ENCODE data around the gene OR52B4. TPM values are rescaled to one million over a fixed set of nuclear protein-coding genes. Genes with fewer than 3 reads are reported as not detected.

Gene OR52B4
- total and polyA plus RNA-seq, 10 of the 15 experiments (the other 5 are each of a cell fraction or from before 2014, with no cell fraction given): not detected

GRCh38 chr11:4385978-4386740, 18.0 kb upstream of the OR52B4 start:
- Histone ChIP-seq H3K9me3 (replicated peaks; ENCODE audit: control insufficient read depth, insufficient read depth, low read length) (no peaks in the 10 kb centered on the region), H3K4me1 (ENCODE audit: control insufficient read depth, insufficient read depth, low read length) (no peaks in the 10 kb centered on the region), H3K27ac (ENCODE audit: control insufficient read depth, insufficient read depth) (no peak overlapping the region), H3K9ac (ENCODE audit: control insufficient read depth, insufficient read depth, low read length) (no peak overlapping the region), H3K4me2 (ENCODE audit: control insufficient read depth, insufficient read depth) (no peak overlapping the region), H3K36me3 (ENCODE audit: control insufficient read depth in 2 of 2, insufficient read depth in 2 of 2, low read length in 1 of 2) (peaks cover 6 to 36% of the 10 kb centered on the region in 2 experiments), H3K4me3 (no peak overlapping the region), H4K20me1 (ENCODE audit: control insufficient read depth, insufficient read depth) (no peaks in the 10 kb centered on the region), H3K79me2 (ENCODE audit: control insufficient read depth, insufficient read depth, low read length) (peaks cover 2% of the 10 kb centered on the region; the same call in 1 of the 2 replicates), H2AFZ (ENCODE audit: control insufficient read depth, low read depth, low read length) (no peak overlapping the region), H3K27me3 (replicated peaks in 1 of 2; ENCODE audit: control insufficient read depth in 2 of 2, insufficient read depth in 2 of 2, low read length in 1 of 2) (no peaks in the 10 kb centered on the region)
- in situ Hi-C loops (cut with MboI) (loop anchor here (25.0 kb wide), 1 partner anchor 549 kb away; the partner anchor contains the start of gene RHOG), intact Hi-C loops (cut with micrococcal nuclease; ENCODE audit: unreplicated experiment) (no loop called here)
- ChIA-PET RAD21 (ENCODE audit: unreplicated experiment) (no interaction called here), CTCF (no interaction called here), SMC1A (ENCODE audit: uncharacterized antibody, unreplicated experiment) (no interaction called here), POLR2A (interaction anchor here (0.5 kb wide), 1 partner anchor 520 kb away, joined by 4 read pairs; no protein-coding TSS in a partner anchor)
- DNase-seq (ENCODE audit: low read depth, low spot score) (no peak), FAIRE-seq (no peak), ATAC-seq (no peak)
- BruUV-seq (replicated peaks): no TSS peak
- 97% methylated on average over 3 of the region's 3 CpGs for WGBS (ENCODE audit: insufficient coverage, insufficient replicate concordance, low lambda C conversion rate, missing lambda C conversion rate)
- TF ChIP-seq, protein P1, sequence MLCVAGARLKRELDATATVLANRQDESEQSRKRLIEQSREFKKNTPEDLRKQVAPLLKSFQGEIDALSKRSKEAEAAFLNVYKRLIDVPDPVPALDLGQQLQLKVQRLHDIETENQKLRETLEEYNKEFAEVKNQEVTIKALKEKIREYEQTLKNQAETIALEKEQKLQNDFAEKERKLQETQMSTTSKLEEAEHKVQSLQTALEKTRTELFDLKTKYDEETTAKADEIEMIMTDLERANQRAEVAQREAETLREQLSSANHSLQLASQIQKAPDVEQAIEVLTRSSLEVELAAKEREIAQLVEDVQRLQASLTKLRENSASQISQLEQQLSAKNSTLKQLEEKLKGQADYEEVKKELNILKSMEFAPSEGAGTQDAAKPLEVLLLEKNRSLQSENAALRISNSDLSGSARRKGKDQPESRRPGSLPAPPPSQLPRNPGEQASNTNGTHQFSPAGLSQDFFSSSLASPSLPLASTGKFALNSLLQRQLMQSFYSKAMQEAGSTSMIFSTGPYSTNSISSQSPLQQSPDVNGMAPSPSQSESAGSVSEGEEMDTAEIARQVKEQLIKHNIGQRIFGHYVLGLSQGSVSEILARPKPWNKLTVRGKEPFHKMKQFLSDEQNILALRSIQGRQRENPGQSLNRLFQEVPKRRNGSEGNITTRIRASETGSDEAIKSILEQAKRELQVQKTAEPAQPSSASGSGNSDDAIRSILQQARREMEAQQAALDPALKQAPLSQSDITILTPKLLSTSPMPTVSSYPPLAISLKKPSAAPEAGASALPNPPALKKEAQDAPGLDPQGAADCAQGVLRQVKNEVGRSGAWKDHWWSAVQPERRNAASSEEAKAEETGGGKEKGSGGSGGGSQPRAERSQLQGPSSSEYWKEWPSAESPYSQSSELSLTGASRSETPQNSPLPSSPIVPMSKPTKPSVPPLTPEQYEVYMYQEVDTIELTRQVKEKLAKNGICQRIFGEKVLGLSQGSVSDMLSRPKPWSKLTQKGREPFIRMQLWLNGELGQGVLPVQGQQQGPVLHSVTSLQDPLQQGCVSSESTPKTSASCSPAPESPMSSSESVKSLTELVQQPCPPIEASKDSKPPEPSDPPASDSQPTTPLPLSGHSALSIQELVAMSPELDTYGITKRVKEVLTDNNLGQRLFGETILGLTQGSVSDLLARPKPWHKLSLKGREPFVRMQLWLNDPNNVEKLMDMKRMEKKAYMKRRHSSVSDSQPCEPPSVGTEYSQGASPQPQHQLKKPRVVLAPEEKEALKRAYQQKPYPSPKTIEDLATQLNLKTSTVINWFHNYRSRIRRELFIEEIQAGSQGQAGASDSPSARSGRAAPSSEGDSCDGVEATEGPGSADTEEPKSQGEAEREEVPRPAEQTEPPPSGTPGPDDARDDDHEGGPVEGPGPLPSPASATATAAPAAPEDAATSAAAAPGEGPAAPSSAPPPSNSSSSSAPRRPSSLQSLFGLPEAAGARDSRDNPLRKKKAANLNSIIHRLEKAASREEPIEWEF (IDR thresholded peaks at IDR 0.05; ENCODE audit: insufficient replicate concordance, low read depth, low read length): no peak
- TF ChIP-seq SUPT20H (IDR thresholded peaks at IDR 0.05; ENCODE audit: borderline replicate concordance, control insufficient read depth, low read depth, low read length) (no peak), BCLAF1 (IDR thresholded peaks at IDR 0.05) (no peak), CHD4 (IDR thresholded peaks at IDR 0.05) (no peak), EGR1 (IDR thresholded peaks at IDR 0.05; ENCODE audit: borderline replicate concordance in 1 of 2, low read depth in 2 of 2, low read length in 2 of 2) (no peak), MXI1 (IDR thresholded peaks at IDR 0.05; ENCODE audit: low read depth, low read length) (no peak), MTA2 (IDR thresholded peaks at IDR 0.05; ENCODE audit: low read depth) (no peak), CHD2 (IDR thresholded peaks at IDR 0.05; ENCODE audit: borderline replicate concordance, low read depth, low read length) (no peak), SMARCA5 (IDR thresholded peaks at IDR 0.05) (no peak), KLF5 (IDR thresholded peaks at IDR 0.05; ENCODE audit: partially characterized antibody) (no peak), ZZZ3 (IDR thresholded peaks at IDR 0.05; ENCODE audit: control insufficient read depth, insufficient read length, low read depth) (no peak), ZNF384 (IDR thresholded peaks at IDR 0.05; ENCODE audit: borderline replicate concordance, low read depth, low read length) (no peak), SRF (IDR thresholded peaks at IDR 0.05; ENCODE audit: low read depth in 2 of 2, low read length in 2 of 2) (no peak)
- TF ChIP-seq, protein P2, sequence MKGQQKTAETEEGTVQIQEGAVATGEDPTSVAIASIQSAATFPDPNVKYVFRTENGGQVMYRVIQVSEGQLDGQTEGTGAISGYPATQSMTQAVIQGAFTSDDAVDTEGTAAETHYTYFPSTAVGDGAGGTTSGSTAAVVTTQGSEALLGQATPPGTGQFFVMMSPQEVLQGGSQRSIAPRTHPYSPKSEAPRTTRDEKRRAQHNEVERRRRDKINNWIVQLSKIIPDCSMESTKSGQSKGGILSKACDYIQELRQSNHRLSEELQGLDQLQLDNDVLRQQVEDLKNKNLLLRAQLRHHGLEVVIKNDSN (IDR thresholded peaks at IDR 0.05; ENCODE audit: borderline replicate concordance, extremely low read length, insufficient read depth, low read depth, low read length): no peak

Data from GM12878 (cell line).